HepG2 (cell line): ENCODE results near the gene DIAPH3. TPM values are rescaled to one million over a fixed set of nuclear protein-coding genes. Genes with fewer than 3 reads are reported as not detected.

ENCODE experiments used
- ATAC-seq: fragments of 200-7000 bp; cut with Tn5 transposase; 3 replicates; pipeline ENCODE4 v1.9.1; 2020; ENCODE audit warnings: mild to moderate bottlenecking, moderate library complexity
- BruUV-seq: library from RNA; stranded (reverse); fragments of 400-500 nt; replicated peaks from 2 replicates; lab custom pipeline; 2021; lab: Mats Ljungman, UMichigan
- CTCF ChIA-PET: fragments of 300-600 bp; formaldehyde crosslinking; extraction: SDS; loops from one replicate; lab custom pipeline; 2021; ENCODE audit warnings: low total read pairs, inconsistent platforms, low intra/inter-chr PET ratio; lab: Yijun Ruan, JAX
- POLR2A ChIA-PET: fragments of 350-600 bp; sonication (Branson Sonifier 250); formaldehyde crosslinking; loops from one replicate; lab custom pipeline; 2020; ENCODE audit warnings: antibody characterized with exemption, inconsistent platforms; lab: Yijun Ruan, JAX
- DNase-seq: peaks from one replicate; pipeline ENCODE4 v3.0.0-alpha.2; 2015; ENCODE audit warnings: low spot score
- FAIRE-seq: peaks from 3 replicates; lab custom pipeline; 2011; peaks lifted over from hg19 to GRCh38; lab: Jason Lieb, UNC
- H2AFZ ChIP-seq: one replicate; pipeline ENCODE4 v1.6.1; 2011; ENCODE audit warnings: low read length, inconsistent platforms
- H3K27ac ChIP-seq: fragments of 300-600 bp; 3 replicates; pipeline ENCODE4 v1.8.0; 2011; ENCODE audit warnings: mixed run types, mild to moderate bottlenecking, mixed read lengths, low read length, inconsistent platforms; ENCODE audit not compliant: insufficient read depth; ENCODE audit errors: extremely low read length
- H3K27me3 ChIP-seq, 2 experiments: fragments of 200-600 bp in 1 of 2; 2 replicates in 1 of 2; 3 replicates in 1 of 2; pipeline versions ENCODE4 v1.6.0 to v1.8.0; 2011; ENCODE audit warnings: low read length in 2 of 2, mild to moderate bottlenecking in 2 of 2, moderate library complexity in 2 of 2, inconsistent platforms in 1 of 2; ENCODE audit not compliant: insufficient read depth in 2 of 2, control insufficient read depth in 1 of 2
- H3K36me3 ChIP-seq, 2 experiments: fragments of 200-600 bp in 1 of 2; replicated peaks in 1 of 2; 2 replicates in 1 of 2; 3 replicates in 1 of 2; pipeline versions ENCODE4 v1.5.1 to v1.8.0; 2011; ENCODE audit warnings: low read length in 2 of 2, inconsistent platforms in 1 of 2; ENCODE audit not compliant: insufficient read depth in 2 of 2, control insufficient read depth in 1 of 2
- H3K4me1 ChIP-seq: 2 replicates; pipeline ENCODE4 v1.5.1; 2012; ENCODE audit warnings: low read length, inconsistent platforms; ENCODE audit not compliant: insufficient read depth
- H3K4me2 ChIP-seq: 2 replicates; pipeline ENCODE4 v1.6.0; 2011; ENCODE audit warnings: low read depth, low read length, inconsistent platforms
- H3K4me3 ChIP-seq, 3 experiments: fragments of 200-600 bp in 1 of 3; sonication (generic), shearing (Covaris generic) in 1 of 3; replicated peaks in 1 of 3; 2 replicates each; pipeline ENCODE4 v1.5.1; 2011 to 2016; ENCODE audit warnings: low read length in 3 of 3, inconsistent platforms in 2 of 3, low read depth in 2 of 3, mild to moderate bottlenecking in 2 of 3, control low read depth in 1 of 3, mixed read lengths in 1 of 3; ENCODE audit not compliant: insufficient read depth in 1 of 3
- H3K79me2 ChIP-seq: one replicate; pipeline ENCODE4 v1.6.1; 2011; ENCODE audit warnings: low read length, inconsistent platforms; ENCODE audit not compliant: insufficient read depth
- H3K9ac ChIP-seq: 2 replicates; pipeline ENCODE4 v1.6.0; 2011; ENCODE audit warnings: mild to moderate bottlenecking, low read depth, low read length, inconsistent platforms; ENCODE audit not compliant: insufficient read depth
- H3K9me3 ChIP-seq: 2 replicates; pipeline ENCODE4 v1.5.1; 2012; ENCODE audit warnings: mild to moderate bottlenecking, low read length
- H4K20me1 ChIP-seq: 2 replicates; pipeline ENCODE4 v1.6.0; 2011; ENCODE audit warnings: inconsistent platforms, mild to moderate bottlenecking, low read length, moderate library complexity; ENCODE audit not compliant: insufficient read depth
- JARID2 ChIP-seq: sonication (generic); formaldehyde crosslinking; IDR thresholded peaks from 2 replicates; pipeline ENCODE4 v1.8.1; 2023; ENCODE audit warnings: missing genetic modification reagents, inconsistent platforms; ENCODE audit not compliant: insufficient replicate concordance
- MAFF ChIP-seq: IDR thresholded peaks from 2 replicates; pipeline ENCODE4 v1.6.1; 2011; ENCODE audit warnings: low read depth, low read length, improper control_type of control experiment
- MAFK ChIP-seq, 2 experiments: IDR thresholded peaks in 1 of 2; conservative IDR thresholded peaks in 1 of 2; 2 replicates each; pipeline ENCODE4 v1.6.1; 2011; ENCODE audit warnings: improper control_type of control experiment in 2 of 2, low read length in 2 of 2
- SP140L ChIP-seq: sonication (generic); formaldehyde crosslinking; IDR thresholded peaks from 2 replicates; pipeline ENCODE4 v1.4.0; 2020; ENCODE audit warnings: missing genetic modification reagents, borderline replicate concordance
- ZC3H4 ChIP-seq: sonication (generic); formaldehyde crosslinking; IDR thresholded peaks from 2 replicates; pipeline ENCODE4 v1.4.0; 2020; ENCODE audit warnings: missing genetic modification reagents, borderline replicate concordance
- ZNF17 ChIP-seq: sonication (generic); formaldehyde crosslinking; IDR thresholded peaks from 2 replicates; pipeline ENCODE4 v1.5.0; 2020; ENCODE audit warnings: mild to moderate bottlenecking, missing genetic modification reagents
- WGBS: methylation state at CpG from one replicate; pipeline ENCODE4 v1.1.6; 2017; ENCODE audit warnings: low lambda C conversion rate; 5-methylcytosine and 5-hydroxymethylcytosine counted together
- in situ Hi-C: cut with HindIII; loops from 2 replicates; pipeline ENCODE4 v1.10.0; 2017; ENCODE audit warnings: low pct_unique_long_range_greater_than_20kb; ENCODE audit not compliant: extremely low pct_ligation_motif_present
- intact Hi-C: fragments of 100-400 bp; cut with micrococcal nuclease; formaldehyde crosslinking; loops from one replicate; pipeline ENCODE4 v1.10.0; 2022; ENCODE audit not compliant: unreplicated experiment
- polyA plus RNA-seq, 8 experiments: library from polyadenylated mRNA; depleted of rRNA in 3 of 8; stranded (reverse) in 7 of 8; unstranded in 1 of 8; fragments of >200 nt; fragmentation: Illumina TruSeq in 4 of 8; extraction: Trizol in 4 of 8; gene quantifications; 2 replicates each; pipeline versions ENCODE4 v1.2.1 to v1.2.3, GENCODE V29; 2011 to 2016; ENCODE audit warnings: low read depth in 4 of 8, missing spikeins in 1 of 8, mixed read lengths in 1 of 8; ENCODE audit not compliant: insufficient read depth in 1 of 8
- total RNA-seq, 5 experiments: library from RNA; depleted of rRNA; stranded (reverse); fragments of >200 nt; fragmentation: Illumina TruSeq; extraction: Trizol; gene quantifications; 2 replicates each; pipeline ENCODE4 v1.2.3, GENCODE V29; 2016; ENCODE audit warnings: low read depth in 1 of 5
- TF ChIP-seq, protein P1 (sequence below): sonication (generic); formaldehyde crosslinking; IDR thresholded peaks from 2 replicates; pipeline ENCODE4 v1.9.0; 2021; ENCODE audit warnings: mild to moderate bottlenecking, missing genetic modification reagents

The DIAPH3 gene
- total and polyA plus RNA-seq, 2 of the 13 experiments (the other 11 are each of a cell fraction or from before 2014, with no cell fraction given) = 4.0 to 9.3 TPM

GRCh38 chr13:59960683-59961082, 203.0 kb downstream of the DIAPH3 start (continued):
- TF ChIP-seq, protein P1, sequence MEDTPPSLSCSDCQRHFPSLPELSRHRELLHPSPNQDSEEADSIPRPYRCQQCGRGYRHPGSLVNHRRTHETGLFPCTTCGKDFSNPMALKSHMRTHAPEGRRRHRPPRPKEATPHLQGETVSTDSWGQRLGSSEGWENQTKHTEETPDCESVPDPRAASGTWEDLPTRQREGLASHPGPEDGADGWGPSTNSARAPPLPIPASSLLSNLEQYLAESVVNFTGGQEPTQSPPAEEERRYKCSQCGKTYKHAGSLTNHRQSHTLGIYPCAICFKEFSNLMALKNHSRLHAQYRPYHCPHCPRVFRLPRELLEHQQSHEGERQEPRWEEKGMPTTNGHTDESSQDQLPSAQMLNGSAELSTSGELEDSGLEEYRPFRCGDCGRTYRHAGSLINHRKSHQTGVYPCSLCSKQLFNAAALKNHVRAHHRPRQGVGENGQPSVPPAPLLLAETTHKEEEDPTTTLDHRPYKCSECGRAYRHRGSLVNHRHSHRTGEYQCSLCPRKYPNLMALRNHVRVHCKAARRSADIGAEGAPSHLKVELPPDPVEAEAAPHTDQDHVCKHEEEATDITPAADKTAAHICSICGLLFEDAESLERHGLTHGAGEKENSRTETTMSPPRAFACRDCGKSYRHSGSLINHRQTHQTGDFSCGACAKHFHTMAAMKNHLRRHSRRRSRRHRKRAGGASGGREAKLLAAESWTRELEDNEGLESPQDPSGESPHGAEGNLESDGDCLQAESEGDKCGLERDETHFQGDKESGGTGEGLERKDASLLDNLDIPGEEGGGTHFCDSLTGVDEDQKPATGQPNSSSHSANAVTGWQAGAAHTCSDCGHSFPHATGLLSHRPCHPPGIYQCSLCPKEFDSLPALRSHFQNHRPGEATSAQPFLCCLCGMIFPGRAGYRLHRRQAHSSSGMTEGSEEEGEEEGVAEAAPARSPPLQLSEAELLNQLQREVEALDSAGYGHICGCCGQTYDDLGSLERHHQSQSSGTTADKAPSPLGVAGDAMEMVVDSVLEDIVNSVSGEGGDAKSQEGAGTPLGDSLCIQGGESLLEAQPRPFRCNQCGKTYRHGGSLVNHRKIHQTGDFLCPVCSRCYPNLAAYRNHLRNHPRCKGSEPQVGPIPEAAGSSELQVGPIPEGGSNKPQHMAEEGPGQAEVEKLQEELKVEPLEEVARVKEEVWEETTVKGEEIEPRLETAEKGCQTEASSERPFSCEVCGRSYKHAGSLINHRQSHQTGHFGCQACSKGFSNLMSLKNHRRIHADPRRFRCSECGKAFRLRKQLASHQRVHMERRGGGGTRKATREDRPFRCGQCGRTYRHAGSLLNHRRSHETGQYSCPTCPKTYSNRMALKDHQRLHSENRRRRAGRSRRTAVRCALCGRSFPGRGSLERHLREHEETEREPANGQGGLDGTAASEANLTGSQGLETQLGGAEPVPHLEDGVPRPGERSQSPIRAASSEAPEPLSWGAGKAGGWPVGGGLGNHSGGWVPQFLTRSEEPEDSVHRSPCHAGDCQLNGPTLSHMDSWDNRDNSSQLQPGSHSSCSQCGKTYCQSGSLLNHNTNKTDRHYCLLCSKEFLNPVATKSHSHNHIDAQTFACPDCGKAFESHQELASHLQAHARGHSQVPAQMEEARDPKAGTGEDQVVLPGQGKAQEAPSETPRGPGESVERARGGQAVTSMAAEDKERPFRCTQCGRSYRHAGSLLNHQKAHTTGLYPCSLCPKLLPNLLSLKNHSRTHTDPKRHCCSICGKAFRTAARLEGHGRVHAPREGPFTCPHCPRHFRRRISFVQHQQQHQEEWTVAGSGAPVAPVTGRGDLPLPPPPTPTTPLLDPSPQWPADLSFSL (CRISPR knock-in tag) = no peak
- TF ChIP-seq SP140L = no peak
- no peak for TF ChIP-seq ZNF17 (CRISPR knock-in tag)
- TF ChIP-seq ZC3H4 (CRISPR knock-in tag) = no peak
- TF ChIP-seq, all 625 proteins: peak for 0

- in situ Hi-C loops = no loop called here
- no peaks in the 10 kb centered on the region for H3K36me3 ChIP-seq
- no peak overlapping the region for H3K27ac ChIP-seq
- peak; percentile 65 for TF ChIP-seq MAFF
- no peak for TF ChIP-seq JARID2 (CRISPR knock-in tag)
- peak; percentile 54 to 79; a peak in 3 of 4 replicates for TF ChIP-seq MAFK (conservative IDR thresholded peaks at IDR 0.05 in 1 of 2, IDR thresholded peaks at IDR 0.05 in 1 of 2; ENCODE audit: low read length in 2 of 2)
- no peak overlapping the region for H2AFZ ChIP-seq
- no peaks in the 10 kb centered on the region for H4K20me1 ChIP-seq
- intact Hi-C loops = no loop called here
- FAIRE-seq = no peak
- ChIA-PET POLR2A (no interaction called here), CTCF (no interaction called here)
- 95% methylated on average over 2 of the region's 2 CpGs for WGBS
- H3K27me3 ChIP-seq = no peaks in the 10 kb centered on the region
- H3K79me2 ChIP-seq = no peaks in the 10 kb centered on the region
- no TSS peak for BruUV-seq
- H3K9ac ChIP-seq = no peak overlapping the region
- ATAC-seq = no peak
- no peak for DNase-seq
- H3K4me1 ChIP-seq = no peaks in the 10 kb centered on the region
- no peak overlapping the region for H3K4me3 ChIP-seq
- H3K4me2 ChIP-seq = no peak overlapping the region
- no peaks in the 10 kb centered on the region for H3K9me3 ChIP-seq
Measured at GRCh38 chr13:59957438-59957837, 206.3 kb downstream of the DIAPH3 start.
